Pons (tissue), 1 donor: ENCODE data around the gene MLKL.
A peak's percentile ranks its signal among the peaks of the same experiment; 100 is the strongest.
"Not testable (repeated sequence)": the region's sequence is repeated elsewhere in the genome, so short reads cannot be mapped to it uniquely, and the experiment has no call there.

Experiments
- DNase-seq: peaks from one replicate; pipeline ENCODE4 v3.0.0-alpha.2; 2016; ENCODE audit warnings: low spot score

Gene MLKL

DNA sequence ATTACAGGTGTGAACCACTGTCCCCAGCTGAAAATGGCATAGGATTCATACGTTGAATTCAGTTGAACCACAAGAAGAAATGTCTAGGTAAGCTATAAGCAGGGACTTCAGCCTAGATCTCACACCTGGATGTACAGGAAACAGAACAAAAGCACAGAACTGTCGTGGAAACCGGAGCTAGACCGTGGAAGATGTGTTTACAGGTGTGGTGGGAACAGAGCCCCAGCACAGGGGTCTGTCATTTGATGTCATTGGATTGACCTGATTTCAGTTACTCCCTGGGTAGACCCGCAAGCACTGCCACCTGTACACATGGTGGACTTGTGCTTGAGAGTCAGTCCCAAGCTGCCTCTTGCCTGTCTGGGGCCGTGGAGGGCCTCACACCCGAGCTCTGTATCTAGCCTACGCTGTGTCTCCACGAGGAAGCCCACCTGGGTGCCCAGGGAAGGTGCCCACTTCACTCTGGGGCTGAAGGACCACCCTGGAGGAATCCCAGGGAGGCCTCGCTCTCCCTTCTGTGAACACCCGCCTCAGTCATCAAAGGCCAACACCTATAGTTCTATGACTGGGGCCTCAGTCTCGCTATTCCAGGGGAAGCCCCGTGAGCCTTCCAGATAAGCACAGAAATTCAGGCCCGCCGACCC, 32.2 kb upstream of the MLKL start:
- no peak for DNase-seq

DNA sequence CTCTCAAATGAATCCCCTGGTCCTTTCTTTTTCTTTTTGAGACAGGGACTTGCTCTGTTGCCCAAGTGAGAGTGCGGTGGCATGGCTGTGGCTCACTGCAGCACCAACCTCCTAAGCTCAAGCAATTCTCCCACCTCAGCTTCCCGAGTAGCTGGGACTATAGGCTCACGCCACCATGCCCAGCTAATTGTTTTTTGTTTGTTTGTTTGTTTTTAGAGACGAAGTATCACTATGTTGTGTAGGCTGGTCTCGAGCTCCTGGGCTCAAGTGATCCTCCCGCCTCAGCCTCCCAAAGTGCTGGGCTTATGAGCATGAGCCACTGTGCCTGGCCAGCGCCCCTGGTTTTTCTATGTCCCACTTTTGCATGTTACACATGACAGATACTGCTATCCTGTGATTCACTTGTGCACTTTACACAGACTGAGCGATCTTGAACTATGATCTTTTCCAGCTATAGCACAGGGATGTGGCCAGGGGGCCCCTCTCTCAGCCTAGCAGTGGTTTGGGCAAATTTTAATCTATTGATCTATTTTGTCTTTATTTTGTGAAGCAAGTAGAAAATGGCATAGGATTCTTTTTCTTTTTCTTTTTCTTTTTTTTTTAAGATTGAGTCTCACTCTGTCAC, 31.3 kb upstream of the MLKL start:
- no peak for DNase-seq

DNA sequence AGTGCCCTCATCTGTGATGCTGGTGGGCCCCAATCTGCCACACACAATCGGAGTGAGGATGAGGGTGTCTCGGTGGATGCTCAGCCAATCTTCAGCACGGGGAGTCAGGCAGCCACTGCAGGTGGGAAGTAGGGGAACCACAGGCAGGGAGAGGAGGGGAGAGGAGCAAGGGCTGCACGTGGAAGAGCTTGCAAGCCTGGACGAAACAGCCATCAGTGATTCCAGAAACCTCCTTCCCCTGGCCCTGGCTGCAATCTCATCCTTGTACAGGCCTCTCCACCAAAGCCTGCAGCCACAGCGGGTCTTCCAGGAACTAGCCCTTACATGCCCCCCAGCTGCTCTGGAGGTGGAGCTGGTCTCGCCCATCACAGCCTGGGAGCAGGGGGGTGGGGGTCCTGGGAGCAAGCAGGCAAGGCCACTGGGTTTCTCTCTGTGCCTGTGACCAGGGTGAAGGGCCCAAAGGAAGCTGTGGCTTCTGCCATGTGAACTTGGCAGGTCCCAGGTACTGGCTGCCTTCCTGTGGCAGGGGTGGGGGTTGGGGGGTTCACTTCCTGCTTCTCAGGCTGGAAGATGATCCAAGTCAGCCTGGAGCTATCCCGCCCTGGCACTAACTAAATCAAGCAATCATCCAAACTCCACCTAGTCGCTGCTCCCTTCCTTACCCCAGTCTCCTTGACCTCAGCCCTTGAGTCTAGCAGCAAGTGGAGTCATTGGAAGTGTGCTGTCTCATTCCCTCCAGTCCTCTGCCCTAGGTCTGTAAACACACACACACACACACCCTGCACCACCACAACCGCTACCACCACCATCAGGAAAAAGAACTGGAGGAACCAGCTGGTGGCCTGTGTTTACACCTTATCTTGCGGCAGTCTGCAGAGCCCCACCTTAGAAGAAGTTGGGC, 29.4 kb upstream of the MLKL start:
- DNase-seq, result no peak

DNA sequence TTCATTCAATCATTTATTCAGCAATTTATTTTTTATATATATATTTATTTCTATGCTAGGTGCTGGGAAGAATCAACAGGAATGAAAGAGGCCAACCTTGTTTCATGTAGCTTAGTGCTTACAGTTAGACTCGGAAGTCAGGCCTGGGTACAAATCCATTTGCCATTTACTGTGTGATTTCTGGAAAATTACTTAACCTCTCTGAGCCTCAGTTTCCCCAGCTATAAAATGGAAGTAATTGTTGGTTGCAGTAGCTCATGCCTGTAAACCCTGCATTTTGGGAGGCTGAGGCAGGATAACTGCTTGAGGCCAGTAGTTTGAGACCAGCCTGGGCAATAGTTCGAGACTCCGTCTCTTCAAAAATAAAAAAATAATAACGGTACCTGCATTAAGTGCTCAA, 27.2 kb upstream of the MLKL start:
- no peak for DNase-seq

DNA sequence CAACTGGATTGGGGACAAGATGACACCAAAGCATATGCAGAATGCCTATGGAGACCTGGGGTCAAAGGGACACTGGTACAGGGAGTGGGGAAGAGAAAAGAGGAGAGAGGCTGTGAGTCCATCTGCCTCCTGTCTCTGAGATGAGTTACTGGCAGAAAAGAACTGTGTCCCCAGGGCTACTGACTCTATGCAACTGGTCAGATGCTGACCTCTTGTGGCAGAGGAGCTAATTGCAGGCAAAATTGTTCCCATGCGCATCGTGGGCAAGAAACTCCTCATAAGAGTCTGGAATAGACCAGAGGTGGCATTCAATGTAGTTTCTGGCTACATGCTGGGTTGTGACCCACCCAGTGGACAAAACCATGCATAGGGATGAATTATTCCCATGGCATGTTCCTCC, 26.1 kb upstream of the MLKL start:
- no peak for DNase-seq

DNA sequence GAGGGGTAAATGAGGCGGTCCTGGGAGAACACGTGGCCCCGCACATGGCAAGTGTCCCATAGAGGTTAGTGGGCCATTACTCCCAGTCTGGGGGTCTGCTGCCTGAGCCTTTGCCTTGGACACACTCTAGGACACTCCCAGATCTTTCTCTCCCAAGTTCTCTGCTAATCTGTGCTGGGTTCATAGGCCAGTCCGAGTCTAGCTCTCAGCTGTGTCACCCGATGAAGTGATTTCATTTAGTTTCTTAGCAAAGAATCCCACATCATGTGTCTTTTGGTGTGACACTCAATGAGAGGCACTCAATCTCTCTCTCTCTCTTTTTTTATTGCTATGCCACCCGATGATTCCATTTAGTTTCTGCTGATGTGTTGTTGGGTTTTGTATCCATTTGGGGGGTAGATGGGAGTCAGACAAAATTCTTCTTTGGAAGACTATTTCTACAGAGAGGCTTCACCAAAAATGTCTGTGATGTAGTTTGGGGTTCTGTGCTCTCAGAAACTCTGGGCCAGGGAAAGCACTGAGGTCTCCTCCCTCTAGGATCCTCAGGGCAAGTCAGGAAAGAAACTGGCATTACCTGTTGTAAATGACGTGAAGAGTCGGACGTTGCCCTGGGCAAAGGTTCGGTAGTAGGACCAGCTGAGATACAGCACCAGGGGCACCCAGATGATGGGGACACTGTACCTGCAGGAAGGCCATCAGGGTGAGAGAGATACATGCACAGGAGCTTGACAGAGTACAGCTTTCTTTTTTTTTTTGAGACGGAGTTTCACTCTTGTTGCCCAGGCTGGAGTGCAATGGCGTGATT, 25.2 kb upstream of the MLKL start:
- DNase-seq, result no peak

DNA sequence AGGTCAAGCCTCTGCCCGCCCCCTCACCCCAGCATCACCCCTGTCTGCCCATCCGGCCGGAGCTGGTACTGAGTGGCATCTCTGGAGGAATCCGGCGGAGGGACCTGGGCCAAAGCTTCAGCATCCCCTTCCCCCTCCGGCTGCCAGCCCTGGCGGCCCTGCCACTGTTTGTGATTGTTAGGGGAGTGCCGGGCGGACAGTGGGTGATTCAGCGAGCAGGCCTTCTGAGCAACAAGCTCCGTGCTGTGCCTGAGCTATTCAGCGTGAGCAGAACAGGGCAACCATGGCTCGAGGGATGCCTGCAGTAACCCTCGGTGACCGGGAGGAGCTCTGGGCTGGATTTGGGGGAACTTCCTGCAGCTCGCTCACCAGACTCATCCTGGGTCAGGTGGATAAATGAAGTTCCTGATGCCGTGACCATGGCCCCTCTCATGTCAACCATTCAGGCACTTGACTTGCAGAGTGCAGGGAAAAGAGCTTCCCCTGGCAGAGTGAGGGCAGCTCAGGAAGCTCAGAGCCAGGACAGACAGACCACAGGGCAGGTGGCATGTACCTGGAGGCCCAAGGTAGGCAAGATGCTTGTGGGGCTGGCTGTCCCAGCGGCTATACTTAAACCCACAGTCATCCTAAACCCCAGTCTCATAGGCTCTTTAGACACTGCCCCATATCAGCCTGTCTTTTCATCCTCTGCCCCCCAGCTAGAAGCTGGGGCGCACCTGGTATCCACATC, 24.3 kb upstream of the MLKL start:
- DNase-seq, result peak; percentile 99

DNA sequence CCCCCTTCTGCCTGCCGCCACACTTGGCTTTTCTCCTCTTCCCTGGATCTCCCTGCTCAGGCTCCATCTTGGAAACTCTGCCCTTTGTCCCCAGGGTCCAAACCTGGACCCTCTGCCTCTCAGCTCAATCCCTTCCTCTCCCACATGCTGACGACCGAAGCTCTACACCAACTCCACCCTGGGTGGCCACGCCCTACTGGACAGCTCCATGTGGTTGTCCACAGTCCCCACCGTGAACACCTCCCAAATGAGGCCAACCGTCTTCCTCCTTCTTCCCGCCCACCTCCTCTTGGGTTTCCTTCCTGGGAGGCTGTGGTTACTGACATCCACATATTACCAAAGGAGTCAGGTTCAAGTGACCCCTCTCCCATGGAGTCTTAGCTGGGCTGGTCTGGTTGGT, 22.6 kb upstream of the MLKL start:
- DNase-seq, result no peak

DNA sequence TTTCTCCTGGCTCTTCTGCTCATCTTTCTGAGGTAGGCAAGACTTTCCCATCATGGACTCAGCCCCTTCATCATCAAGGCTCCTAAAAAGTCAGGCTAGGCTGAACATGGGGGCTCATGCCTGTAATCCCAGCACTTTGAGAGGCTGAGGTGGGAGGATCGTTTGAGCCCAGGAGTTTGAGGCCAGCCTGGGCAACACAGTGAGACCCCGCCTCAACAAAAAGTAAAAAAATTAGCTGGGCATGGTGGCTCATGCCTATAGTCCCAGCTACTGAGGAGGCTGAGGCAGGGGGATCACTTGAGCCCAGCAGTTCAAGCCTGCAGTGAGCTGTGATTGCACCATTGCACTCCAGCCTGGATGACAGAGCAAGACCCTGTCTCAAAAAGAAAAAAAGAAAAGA, 21.5 kb upstream of the MLKL start:
- DNase-seq, result not testable (repeated sequence)

DNA sequence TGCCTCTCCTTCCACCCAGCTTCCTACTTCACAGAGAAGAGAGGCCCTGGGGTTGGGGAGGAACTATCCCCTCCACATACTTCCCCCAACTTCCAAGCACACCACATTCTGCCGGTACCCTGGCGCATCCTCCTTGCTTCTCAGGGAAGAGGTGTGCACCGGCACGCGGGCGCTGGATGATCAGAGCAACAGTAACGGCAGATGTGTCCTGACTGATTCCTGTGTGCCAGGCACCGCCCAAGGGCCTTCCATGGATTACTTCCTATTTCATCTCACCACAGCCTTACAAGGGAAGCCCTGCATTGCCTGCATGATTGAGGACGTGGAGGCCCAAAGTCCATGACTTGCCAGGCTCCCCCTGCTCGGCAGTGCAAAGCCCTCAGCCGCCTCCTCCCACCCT, 21.1 kb upstream of the MLKL start:
- no peak for DNase-seq

DNA sequence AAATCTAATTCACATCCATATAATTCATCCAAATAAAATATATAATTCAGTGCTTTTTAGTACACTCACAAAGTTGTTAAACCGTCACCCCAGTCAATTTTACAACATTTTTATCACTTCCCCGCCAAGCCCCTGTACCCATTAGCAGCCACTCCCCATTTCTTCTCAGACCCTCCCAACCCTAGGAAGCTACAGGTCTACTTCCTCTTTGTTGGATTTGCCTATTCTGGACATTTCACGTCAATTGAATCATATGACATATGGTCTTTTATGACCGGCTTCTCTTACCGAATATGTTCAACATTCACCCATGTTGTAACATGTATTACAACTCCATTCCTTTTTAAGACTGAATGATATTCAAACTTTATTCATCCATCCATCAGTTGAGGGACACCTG, 19.9 kb upstream of the MLKL start:
- DNase-seq, result no peak

DNA sequence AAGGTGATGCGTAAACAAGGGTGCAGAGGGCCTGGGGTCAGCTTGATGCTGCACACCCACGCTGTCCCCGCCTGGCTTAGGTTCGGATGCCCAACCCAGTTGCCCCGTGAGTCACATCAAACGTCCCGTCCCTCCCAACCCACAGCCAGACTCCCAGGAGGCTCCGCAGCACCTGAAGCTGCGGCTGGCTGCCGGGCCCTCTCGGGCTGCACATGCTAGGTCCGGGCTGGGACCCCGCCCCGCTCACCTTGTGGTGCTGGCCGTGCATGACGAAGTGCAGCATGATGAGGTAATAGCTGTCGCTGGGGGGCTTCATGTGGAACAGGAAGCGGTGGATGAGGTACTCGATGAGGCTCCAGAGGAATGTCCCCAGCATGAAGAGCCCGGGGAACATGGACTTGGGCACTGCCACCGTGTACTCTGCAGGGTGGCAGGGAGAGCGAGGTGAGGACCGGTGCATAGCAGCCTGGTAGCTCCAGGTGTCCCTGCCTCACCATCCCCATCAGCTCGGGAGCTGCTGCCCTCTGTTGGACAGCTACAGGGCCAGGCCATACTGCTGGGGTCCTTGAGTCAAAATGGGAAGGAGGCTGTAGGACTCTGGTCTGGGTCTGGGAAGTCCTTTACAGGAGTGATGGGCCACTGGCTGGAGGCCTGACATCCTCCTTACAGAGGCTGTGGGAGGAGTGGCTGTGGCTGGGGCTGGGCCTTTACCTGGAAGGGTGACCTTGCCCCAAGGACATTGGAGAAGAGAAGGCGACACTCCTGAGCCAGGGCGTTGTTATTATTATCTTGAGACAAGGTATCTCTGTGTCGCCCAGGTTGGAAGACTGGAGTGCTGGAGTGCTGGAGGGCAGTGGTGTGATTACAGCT, 18.3 kb upstream of the MLKL start:
- no peak for DNase-seq

DNA sequence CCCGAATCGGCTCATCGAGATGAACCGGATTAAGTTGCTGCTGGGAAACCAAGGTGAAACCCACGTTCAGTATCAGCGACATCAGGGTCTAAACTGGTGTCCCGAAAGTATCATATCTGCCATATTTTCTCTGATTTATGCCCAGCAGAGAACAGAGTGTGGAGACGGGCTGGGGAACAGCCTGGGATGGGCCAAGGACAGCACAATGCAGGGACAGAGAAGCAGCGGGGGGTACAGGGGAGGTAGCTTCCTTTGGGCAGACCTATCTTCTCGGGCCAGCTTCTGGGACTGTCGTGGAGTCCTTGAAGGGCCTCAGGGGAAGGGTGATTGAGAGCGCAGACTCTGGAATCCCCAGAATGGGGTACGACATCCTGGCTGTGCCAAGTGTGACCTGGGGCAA, 17.5 kb upstream of the MLKL start:
- no peak for DNase-seq

DNA sequence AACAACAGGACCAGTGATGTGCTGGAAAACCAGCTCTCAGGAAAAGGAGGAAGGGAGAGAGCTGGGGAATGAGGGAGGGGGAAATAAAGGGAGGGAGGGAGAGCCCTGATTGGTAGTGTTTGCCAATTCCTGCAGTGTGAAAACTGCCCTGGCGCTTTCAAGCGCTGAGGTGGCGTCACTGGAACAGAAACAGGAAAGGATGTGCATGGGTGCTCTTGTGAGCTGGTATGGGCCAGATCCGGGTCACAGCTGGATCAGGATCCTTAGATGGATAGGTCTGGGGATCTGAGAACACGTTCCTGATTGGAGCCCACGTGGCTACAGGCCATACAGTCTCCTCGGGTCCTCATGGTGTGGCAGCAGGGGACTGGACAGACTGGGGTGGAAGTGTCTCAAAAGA, 16.7 kb upstream of the MLKL start:
- DNase-seq, result peak; percentile 66

DNA sequence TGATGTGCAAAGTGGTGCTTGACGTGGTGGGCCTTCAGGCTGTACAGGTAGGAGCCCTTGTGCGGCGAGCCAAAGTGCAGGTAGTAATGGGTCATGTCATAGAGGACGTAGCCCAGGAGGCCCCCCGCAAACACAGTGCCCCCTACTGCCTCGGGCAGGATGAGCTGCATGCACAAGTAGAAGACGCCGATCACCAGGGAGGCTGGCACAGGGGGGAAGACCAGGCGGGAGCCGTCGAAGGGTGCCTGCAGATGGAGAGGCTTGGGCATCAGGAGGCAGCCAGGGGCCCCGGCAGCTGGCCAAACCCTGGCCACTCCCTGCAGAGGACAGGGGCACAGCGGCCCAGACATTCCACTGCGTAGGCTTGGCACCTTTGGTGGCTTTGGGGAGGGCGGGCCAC, 15.7 kb upstream of the MLKL start:
- DNase-seq, result no peak

DNA sequence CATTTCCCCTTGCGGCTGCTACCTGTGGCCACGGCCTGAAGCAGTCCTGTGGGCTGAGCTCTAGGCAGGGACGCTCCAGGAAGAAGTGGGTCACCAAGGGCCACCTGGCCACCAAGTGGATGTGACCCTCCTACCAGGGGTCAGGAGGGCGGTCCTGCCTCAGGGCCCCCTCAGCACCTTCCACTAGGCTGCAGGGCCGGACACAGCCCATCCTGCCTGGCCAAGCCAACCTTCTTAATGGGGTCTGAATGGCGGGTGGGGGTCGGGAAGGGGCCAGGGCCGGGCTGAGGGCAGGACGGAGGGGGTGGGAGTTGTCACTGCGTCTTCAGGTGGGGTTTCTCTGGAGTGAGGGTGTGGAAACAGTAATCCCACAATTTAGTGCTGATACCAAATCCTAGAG, 13.2 kb upstream of the MLKL start:
- DNase-seq, result no peak

DNA sequence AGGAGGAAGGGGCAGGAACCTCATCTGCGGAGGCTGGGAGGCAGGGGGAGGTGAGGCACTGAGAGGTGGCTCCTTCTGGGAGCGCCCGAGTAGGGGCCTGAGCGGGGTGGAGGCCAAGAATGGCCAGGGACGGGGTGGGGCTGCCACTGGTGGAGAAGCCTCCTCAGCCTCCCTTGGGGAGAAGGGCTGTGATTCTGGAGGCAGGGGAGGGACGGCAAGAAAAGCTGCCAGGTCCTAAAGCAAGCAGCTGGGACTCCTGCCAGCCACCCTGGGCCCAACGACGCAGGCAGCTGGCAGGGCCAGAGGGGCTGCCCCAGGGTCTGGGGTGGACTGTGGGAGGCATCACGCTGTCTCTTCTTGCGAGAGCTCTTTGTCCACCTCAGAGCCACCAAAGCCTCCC, 12.7 kb upstream of the MLKL start:
- DNase-seq, result no peak

DNA sequence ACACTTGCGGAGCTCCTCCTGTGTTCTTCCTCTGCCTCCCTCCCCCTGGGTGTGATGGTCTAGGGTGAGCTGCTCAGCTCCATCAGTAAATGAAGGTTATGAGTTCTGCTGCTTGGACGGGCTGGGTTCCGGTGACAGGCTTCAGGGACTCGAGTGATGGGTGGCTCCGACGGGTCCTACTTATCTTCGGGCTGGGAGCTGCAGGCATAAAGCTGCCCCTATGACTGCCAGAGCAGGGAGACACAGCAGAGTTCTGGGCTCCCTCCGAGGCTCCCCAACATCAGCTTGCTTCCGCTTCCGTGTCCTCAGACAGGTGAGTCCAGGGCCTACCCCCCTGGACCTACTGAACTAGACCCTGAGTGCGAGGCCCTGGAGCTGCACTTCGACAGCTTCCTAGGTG, 11.3 kb upstream of the MLKL start:
- no peak for DNase-seq

DNA sequence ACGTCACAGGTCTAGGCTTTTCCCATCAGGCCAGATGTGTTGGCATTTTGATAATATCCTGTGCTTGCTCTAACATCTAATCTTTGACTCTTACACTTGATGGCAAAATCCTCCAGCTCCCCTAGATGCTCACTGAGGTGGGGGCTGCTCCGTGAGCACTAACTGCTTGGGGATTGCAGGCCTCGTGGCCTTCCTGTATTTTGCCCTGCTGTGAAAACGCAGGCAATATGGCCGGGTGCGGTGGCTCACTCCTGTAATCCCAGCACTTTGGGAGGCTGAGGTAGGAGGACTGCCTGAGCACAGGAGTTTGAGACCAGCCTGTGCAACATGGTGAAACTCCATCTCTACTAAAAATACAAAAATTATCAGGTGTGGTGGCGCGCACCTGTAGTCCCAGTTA, 9.7 kb upstream of the MLKL start:
- DNase-seq, result no peak

DNA sequence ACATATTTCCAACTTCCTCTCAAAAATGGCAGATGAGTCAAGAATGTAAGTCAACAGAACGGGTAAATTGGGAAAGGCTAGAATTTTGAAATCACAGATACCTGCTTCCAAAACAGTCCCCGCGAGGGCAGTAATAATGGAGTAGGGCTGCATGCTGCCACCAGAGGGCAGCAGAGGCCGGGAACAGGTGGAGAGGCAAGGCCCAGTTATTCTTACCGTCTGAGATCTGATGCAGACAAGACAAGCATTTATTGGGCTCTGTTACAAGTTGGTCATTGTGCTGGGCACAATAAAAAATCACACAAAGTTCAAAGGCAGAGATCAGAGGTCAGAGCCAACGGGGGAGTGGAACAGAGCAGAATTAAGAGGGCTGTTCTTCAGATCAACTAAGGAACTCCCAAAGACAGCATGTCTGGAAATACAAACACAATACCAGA, 8.8 kb upstream of the MLKL start:
- peak; percentile 98 for DNase-seq

DNA sequence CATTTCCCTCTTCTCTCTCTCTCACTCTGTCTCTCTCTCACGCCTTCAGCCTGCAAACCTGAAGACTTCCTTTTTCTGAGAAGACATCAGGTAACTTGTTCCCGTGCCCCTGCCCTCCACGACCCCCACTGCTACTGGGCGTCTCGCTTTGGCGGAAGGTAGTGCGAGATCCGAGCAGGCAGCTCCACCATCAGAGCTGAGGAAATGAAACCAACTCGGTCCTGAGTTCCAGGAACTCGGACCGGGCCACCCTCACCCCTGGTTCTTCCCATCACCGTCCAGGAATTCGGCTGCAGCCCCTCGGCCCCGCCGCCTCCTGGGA, 585 bp downstream of the MLKL start:
- DNase-seq, result no peak
